ENCODE data around the gene AGO3.

Gene AGO3

GRCh38 chr1:36096500-36097432 is 165.9 kb downstream of the AGO3 start:
- H3K4me3 ChIP-seq (ENCODE audit: low read depth, low read length): no peak overlapping the region
- TF ChIP-seq, protein P1, sequence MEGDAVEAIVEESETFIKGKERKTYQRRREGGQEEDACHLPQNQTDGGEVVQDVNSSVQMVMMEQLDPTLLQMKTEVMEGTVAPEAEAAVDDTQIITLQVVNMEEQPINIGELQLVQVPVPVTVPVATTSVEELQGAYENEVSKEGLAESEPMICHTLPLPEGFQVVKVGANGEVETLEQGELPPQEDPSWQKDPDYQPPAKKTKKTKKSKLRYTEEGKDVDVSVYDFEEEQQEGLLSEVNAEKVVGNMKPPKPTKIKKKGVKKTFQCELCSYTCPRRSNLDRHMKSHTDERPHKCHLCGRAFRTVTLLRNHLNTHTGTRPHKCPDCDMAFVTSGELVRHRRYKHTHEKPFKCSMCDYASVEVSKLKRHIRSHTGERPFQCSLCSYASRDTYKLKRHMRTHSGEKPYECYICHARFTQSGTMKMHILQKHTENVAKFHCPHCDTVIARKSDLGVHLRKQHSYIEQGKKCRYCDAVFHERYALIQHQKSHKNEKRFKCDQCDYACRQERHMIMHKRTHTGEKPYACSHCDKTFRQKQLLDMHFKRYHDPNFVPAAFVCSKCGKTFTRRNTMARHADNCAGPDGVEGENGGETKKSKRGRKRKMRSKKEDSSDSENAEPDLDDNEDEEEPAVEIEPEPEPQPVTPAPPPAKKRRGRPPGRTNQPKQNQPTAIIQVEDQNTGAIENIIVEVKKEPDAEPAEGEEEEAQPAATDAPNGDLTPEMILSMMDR (IDR thresholded peaks at IDR 0.05; ENCODE audit: insufficient read depth, low read depth, low read length, missing control alignments): peak; percentile 8
- DNase-seq (ENCODE audit: low read depth): no peak

- no peak for DNase-seq (ENCODE audit: low read depth)
- TF ChIP-seq, protein P1 (IDR thresholded peaks at IDR 0.05; ENCODE audit: insufficient read depth, low read depth, low read length, missing control alignments): no peak
- H3K4me3 ChIP-seq (ENCODE audit: low read depth, low read length): no peak overlapping the region
Observed at GRCh38 chr1:36097693-36098585, 167.0 kb downstream of the AGO3 start.

GRCh38 chr1:36098650-36099365 is 167.9 kb downstream of the AGO3 start:
- TF ChIP-seq, protein P1 (IDR thresholded peaks at IDR 0.05; ENCODE audit: insufficient read depth, low read depth, low read length, missing control alignments): no peak
- no peak for DNase-seq (ENCODE audit: low read depth)
- no peak overlapping the region for H3K4me3 ChIP-seq (ENCODE audit: low read depth, low read length)

DNA sequence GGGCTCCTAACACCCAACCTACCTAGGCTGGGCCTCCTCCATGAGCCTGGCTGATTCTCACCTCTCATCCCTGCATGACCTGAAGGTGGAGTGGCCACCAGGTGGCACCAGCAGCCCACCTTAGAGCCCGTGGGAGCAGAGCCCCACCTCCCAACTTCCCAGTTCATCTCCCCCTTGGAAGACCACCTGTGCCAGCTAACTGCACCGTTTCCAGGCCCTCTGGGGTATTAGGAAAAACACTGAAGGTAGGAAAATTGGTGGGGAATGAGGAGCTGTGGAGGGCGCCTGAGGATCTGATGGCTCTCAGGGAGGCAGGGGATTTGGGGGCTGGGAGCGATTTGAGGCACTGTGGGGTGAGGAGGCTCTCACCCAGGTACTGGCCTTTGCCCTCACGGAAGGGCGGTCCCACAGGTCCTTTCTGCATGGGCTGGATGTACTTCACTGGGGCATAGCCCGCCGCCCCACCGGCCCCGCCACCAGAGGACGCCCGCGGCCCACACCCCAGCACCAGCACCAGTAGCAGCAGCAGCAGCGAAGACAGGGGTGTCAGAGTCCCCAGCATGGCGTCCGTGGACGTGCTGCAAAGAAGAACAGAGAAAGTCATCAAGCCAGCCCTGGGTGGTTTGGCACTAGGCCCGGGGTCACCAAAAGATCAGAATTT is 168.9 kb downstream of the AGO3 start:
- TF ChIP-seq, protein P1 (IDR thresholded peaks at IDR 0.05; ENCODE audit: insufficient read depth, low read depth, low read length, missing control alignments): peak; percentile 86
- H3K4me3 ChIP-seq (ENCODE audit: low read depth, low read length): no peak overlapping the region
- peak; percentile 79 for DNase-seq (ENCODE audit: low read depth)

DNA sequence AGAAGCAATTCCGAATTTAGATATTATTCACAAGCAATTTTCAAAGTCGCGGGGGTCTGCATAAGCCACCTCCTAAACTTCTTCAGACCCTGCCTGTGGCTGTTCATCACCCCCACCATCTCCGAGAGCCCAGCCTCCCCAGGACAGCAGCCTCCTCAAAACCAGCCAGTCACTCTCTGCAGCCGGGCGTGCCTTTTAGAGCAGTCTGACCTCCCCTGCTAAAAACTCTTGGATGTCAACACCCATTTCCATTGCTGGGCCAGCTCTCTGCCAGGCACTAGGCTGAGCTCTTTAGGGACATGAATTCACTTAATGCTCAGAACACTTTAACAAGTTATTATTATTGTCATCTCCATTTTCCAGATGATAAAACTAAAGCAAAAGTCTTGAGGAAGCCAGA is 169.5 kb downstream of the AGO3 start:
- DNase-seq (ENCODE audit: low read depth): no peak
- H3K4me3 ChIP-seq (ENCODE audit: low read depth, low read length): no peak overlapping the region
- TF ChIP-seq, protein P1 (IDR thresholded peaks at IDR 0.05; ENCODE audit: insufficient read depth, low read depth, low read length, missing control alignments): no peak

- DNase-seq (ENCODE audit: low read depth): no peak
- TF ChIP-seq, protein P1 (IDR thresholded peaks at IDR 0.05; ENCODE audit: insufficient read depth, low read depth, low read length, missing control alignments): no peak
- no peak overlapping the region for H3K4me3 ChIP-seq (ENCODE audit: low read depth, low read length)
Observed at GRCh38 chr1:36101546-36101945, 170.6 kb downstream of the AGO3 start.
